HG03175 (cell line): ENCODE data around the gene KCNQ1OT1.

ENCODE experiments used
- ATAC-seq: cut with Tn5 transposase; IDR thresholded peaks from one replicate; pipeline ENCODE4 v1.9.1; 2021; ENCODE audit warnings: mild to moderate bottlenecking, moderate library complexity; ENCODE audit not compliant: unreplicated experiment

The KCNQ1OT1 gene

DNA sequence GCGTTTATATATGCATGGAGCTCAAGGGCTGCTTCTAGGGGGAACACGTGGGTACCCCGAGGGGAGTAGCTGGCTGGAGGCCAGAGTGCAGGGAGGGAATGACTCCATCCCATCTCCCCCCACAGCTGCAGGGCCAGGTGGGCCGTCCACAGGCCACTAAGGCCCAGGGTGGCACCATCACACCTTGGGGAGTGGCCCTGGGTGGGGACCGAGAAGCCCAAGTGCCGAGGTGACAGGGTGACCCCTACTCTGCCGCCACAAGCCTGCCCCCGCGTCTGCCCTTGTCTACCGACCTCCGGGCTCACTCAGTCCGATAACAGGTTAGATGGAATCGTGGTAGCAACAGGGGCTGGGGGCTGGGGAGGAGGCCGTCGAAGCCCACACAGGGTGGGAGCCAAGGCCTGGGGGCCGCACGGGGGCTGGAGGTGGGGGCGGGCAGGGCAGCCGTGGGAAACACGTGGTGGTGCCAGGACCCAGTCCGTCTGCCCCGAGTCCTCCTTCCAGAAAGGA lies 125.7 kb downstream of the KCNQ1OT1 start:
- ATAC-seq: no peak

- ATAC-seq: no peak
Observed at GRCh38 chr11:2573240-2574042, 126.4 kb downstream of the KCNQ1OT1 start.

- no peak for ATAC-seq
Observed at GRCh38 chr11:2572491-2573239, 127.1 kb downstream of the KCNQ1OT1 start.

GRCh38 chr11:2571598-2572281 lies 128.1 kb downstream of the KCNQ1OT1 start:
- no peak for ATAC-seq

DNA sequence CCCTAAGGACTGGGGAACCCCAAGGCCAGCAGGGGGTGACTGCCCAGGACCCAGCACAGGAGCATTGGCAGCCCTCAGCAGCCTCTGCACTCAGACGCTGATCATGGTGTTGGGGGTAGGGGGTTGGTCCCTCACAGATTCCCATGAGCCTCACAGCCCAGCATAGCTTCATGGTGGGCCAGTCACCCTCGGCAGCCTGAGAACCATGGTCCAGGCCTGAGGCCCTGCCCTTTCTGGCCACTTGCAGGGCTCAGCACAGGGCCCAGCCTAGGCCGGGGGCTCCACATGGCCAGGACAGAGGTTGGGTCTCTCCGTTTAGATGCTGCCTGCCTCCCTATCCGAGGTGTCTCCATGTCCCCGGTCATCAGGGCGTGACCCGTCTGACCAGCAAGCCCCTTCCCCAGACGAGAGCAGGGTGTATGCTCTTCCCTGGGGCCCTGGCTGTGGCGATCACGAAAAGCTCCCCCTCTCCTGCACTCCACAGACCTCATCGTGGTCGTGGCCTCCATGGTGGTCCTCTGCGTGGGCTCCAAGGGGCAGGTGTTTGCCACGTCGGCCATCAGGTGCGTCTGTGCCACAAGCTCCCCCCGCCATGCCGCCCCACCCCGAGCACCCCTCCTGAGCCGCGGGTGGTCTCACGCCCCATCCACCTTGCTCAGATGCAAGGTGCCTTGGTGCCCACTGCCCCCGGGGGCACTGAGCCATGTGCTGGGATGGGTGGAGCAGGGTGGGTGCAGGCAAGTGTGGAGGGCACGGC lies 128.8 kb downstream of the KCNQ1OT1 start:
- no peak for ATAC-seq

DNA sequence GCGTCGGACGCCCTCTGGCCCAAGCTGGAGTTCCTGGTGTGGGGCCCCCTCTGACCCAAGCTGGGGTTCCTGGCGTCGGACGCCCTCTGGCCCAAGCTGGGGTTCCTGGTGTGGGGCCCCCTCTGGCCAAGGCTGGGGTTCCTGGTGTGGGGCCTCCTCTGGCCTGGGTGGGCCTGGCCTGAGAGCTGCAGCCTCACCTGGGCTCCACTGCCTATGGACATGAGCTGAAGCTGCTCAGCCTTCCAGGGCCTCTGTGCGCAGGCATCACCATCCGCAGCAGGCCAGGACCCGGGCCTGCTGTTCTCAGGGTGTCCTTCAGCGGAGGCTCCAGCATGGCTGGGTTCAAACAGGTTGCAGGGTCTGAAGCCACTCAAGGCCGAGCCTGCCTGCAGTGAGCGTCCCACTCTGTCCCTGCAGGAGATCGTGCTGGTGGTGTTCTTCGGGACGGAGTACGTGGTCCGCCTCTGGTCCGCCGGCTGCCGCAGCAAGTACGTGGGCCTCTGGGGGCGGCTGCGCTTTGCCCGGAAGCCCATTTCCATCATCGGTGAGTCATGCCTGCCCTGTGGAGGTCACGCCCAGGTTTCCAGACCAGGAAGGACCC lies 129.5 kb downstream of the KCNQ1OT1 start:
- no peak for ATAC-seq

DNA sequence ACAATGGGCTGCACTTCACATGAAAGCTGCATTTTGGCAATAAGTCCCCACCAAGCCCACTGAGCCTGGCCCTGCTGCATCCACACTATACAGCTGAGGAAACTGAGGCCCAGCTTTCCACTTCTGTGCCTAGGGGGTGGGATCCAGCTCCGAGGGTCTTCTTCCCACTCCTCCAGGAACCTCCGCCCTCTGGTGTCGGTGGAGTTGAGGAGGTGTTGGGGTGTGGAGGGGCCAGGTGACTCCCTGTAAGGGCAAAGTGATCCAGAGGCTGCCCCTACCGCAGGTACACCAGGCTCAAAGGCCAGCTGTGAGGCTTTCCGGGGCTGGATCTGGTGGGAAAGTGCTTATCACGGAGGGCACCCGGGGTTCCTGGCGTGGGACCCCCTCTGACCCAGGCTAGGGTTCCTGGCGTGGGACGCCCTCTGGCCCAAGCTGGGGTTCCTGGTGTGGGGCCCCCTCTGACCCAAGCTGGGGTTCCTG lies 130.0 kb downstream of the KCNQ1OT1 start:
- ATAC-seq: no peak

GRCh38 chr11:2569321-2569721 lies 130.5 kb downstream of the KCNQ1OT1 start:
- ATAC-seq: no peak

GRCh38 chr11:2567026-2567671 lies 132.6 kb downstream of the KCNQ1OT1 start:
- no peak for ATAC-seq

DNA sequence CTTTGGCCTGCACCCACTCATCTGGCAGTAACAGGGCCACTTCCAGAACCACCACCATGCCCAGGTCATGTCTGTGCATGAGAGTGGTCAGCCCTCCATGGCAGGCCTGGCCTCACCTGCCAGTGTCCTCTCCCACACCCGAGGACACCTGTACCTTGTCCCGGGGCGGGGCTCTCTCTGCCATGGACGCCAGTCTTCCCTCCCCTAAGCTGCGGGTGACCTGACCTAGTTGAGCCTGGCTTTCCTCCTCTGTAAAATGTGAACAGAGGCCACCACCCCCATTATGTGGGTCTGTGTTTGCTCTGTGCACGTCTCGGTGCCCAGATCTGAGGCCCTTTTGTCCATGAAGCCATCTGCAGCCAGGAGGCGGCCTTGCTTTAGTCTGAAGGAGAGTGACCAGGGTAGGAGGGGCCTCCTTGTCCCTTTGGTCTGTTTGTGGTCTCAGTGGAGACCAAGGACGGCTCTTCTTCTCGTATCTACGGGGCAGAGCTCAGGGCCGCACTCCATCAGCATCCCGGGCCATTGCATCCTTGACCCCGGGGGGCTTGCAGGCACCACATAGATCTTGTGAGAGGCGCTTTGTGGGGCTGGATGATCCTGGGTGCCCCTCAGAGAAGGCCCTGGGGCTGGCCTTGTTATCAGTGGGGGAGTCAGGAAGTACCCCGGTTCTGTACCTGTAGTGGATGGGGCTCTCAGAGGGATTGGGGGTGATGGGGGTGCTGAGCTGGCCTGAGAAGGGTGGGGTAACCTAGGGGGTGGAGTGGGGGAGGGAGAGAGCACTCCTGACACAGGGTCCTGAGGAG lies 133.4 kb downstream of the KCNQ1OT1 start:
- ATAC-seq: no peak

DNA sequence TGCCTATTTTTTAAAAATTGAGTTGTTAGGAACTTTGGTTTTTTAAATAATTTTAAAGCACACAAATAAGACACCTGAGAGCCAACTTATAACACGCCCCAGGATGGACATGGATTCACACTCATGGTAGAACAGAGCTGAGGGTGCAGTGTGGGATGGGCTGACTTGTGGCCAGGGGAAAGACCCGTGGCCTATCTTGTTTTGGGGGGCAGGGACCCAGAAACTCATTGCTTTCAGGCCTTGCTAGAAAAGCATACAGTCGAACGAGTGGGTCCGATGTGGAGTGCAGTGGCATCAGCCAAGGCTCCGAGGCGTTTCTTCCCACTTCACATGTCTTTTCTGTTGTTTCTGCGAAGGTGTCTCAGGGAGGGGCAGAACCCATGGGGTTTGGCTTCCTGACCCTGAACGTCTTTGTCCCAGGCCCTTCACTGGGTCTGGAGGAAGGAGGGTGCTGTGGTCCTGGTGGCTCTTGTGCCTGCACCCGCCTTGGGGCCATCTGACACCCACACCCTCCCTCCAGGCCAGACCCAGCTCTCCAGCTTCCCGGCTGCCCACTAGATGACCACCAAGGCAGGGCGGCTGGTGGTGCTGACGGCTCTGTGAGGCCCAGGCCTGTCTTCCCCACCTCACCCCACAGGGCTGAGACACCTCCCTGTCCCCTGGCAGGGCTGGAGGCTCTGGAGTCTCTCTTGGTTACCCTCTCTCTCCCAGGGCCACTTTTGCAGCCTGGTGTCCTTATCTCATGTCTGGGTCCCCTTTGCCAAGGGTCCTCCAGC lies 134.2 kb downstream of the KCNQ1OT1 start:
- no peak for ATAC-seq

DNA sequence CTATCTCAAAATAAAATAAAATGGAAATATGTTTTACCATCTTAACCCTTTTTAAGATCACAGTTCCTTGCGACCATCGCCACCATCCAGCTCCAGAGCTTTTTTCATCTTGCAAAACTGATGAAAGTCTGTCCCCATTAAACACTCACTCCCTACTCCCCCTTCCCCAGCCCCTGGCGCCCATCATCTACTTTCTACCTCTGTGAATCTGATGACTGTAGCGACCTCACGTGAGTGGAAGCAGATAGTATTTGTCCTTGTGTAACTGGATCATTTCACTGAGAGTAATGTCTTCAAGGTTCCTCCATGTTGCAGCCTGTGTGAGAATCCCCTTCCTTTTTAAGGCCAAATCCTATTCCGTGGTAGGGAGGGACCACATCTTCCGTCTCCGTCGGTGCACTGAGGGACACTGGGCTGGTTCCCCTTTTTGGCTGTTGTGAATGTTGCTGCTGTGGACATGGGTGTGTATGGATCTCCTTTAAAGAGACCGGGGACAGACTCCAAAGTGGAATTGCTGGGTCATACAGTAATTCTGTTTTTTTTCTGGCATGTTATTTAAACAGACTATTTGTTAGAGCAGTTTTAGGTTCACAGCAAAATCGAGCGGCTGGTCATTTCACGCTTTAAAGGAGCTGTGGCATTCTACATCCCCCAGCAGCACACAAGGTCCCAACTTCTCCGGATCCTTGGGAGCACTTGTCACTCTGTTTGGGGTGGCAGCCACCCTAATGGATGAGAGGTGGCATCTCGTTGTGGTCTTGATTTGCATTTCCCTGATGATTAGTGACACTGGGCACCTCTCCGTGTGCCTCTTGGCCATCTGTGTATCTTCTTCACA lies 135.0 kb downstream of the KCNQ1OT1 start:
- no peak for ATAC-seq

DNA sequence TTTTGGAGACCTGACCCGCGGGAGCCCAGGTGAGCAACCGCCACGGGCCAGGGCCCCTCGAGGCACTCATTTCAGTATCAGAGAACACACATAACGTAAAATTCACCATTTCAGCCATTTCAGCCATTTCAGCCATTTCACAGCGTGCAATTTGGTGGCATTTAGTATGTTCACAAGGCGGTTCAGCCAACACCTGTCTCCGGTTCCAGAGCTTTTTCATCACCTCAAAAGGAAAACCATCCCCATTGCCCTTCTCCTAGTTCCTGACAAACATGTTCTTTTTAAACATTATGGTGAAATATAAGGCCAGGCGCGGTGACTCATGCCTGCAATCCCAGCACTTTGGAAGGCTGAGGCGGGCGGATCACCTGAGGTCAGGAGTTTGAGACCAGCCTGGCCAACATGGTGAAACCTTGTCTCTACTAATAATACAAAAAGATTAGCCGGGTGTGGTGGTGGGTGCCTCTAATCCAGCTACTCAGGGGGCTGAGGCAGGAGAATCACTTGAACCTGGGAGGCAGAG lies 135.7 kb downstream of the KCNQ1OT1 start:
- no peak for ATAC-seq

DNA sequence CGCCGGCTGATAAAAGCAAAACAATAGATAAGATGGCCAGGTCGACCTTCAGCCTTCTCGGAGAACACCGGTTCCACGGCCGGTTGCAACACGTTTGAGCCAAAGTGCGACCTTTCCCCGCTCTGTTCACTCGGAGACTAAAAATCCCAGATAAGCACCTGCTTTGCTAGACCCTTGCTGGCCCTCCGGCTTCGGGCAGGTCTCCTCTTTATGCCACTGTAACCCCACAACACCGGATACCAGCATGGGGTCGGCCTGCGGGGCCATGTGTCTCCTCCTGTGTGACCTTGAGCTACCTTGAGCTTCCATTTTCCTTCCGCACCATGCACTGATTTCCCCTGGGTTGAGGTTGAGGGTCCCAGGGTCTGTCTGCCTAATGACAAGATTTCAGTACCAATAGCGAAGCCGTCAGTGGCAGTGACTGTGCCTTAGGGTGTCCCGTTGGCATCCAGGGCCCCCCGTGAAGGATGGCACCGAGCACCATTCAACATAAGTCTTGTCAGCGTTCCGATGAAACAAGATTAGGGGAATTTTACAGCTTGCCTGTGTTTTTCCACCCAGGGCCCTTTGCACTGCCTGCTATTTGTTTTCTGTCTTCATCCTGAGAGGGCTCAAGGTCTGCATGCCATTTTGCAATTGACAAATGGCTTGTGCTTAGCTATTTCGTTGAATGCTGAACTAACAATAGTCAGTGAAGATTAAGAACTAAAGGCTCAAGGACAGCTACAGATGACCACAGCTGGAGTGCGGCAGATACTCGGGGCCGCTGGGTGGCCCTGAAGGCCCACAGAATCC lies 136.4 kb downstream of the KCNQ1OT1 start:
- no peak for ATAC-seq

GRCh38 chr11:2562890-2563212 lies 136.9 kb downstream of the KCNQ1OT1 start:
- ATAC-seq: no peak
